MM.1S (cell line): Measurements from ENCODE around the gene STAG3.
"Not testable (repeated sequence)": the region's sequence is repeated elsewhere in the genome, so short reads cannot be mapped to it uniquely, and the experiment has no call there.

Experiments used
- DNase-seq: peaks from one replicate; pipeline ENCODE4 v3.0.0-alpha.2; 2015
- H2AFZ ChIP-seq: fragments of 300-600 bp; sonication (generic); 2 replicates; pipeline ENCODE4 v1.6.0; 2016; ENCODE audit warnings: antibody characterized with exemption, low read length
- H3F3A ChIP-seq: fragments of 300-600 bp; sonication (generic); 2 replicates; pipeline ENCODE4 v1.6.1; 2016; ENCODE audit warnings: mild to moderate bottlenecking, antibody characterized with exemption, low read length, moderate library complexity, mixed read lengths; ENCODE audit not compliant: insufficient read depth
- H3K27ac ChIP-seq: fragments of 300-600 bp; sonication (generic); 2 replicates; pipeline ENCODE4 v1.5.1; 2016; ENCODE audit warnings: mild to moderate bottlenecking, low read length
- H3K27me3 ChIP-seq: fragments of 300-600 bp; sonication (generic); replicated peaks from 2 replicates; pipeline ENCODE4 v1.6.0; 2016; ENCODE audit warnings: low read length; ENCODE audit not compliant: insufficient read depth
- H3K36me3 ChIP-seq: fragments of 300-600 bp; sonication (generic); replicated peaks from 2 replicates; pipeline ENCODE4 v1.6.1; 2016; ENCODE audit warnings: mild to moderate bottlenecking, low read length, mixed read lengths; ENCODE audit not compliant: insufficient read depth
- H3K4me1 ChIP-seq: fragments of 300-600 bp; sonication (generic); 2 replicates; pipeline ENCODE4 v1.6.1; 2016; ENCODE audit warnings: low read length, mixed read lengths
- H3K4me2 ChIP-seq: fragments of 300-600 bp; sonication (generic); 2 replicates; pipeline ENCODE4 v1.6.0; 2016; ENCODE audit warnings: low read depth, low read length
- H3K4me3 ChIP-seq: fragments of 300-600 bp; sonication (generic); 2 replicates; pipeline ENCODE4 v1.5.1; 2016; ENCODE audit warnings: low read length, mixed read lengths
- H3K79me2 ChIP-seq: fragments of 300-600 bp; sonication (generic); 2 replicates; pipeline ENCODE4 v1.6.1; 2016; ENCODE audit warnings: mixed run types, low read length, mixed read lengths
- H3K9ac ChIP-seq: fragments of 300-600 bp; sonication (generic); 2 replicates; pipeline ENCODE4 v1.6.1; 2016; ENCODE audit warnings: low read length, mixed read lengths
- H3K9me2 ChIP-seq: fragments of 300-600 bp; sonication (generic); replicated peaks from 2 replicates; pipeline ENCODE4 v1.6.1; 2016; ENCODE audit warnings: mild to moderate bottlenecking, low read length, mixed read lengths; ENCODE audit not compliant: insufficient read depth
- H3K9me3 ChIP-seq: fragments of 300-600 bp; sonication (generic); replicated peaks from 2 replicates; pipeline ENCODE4 v1.6.1; 2016; ENCODE audit warnings: mild to moderate bottlenecking, low read length, mixed read lengths; ENCODE audit not compliant: insufficient read depth
- H4K20me1 ChIP-seq: fragments of 300-600 bp; sonication (generic); 2 replicates; pipeline ENCODE4 v1.6.1; 2016; ENCODE audit warnings: mild to moderate bottlenecking, low read length, moderate library complexity, mixed read lengths; ENCODE audit not compliant: insufficient read depth
- EZH2 ChIP-seq: fragments of 300-600 bp; sonication (generic); optimal IDR thresholded peaks from 2 replicates; pipeline ENCODE3; 2017; ENCODE audit warnings: low read depth, mild to moderate bottlenecking, antibody characterized with exemption, low read length, mixed read lengths
- EZH2phosphoT487 ChIP-seq: fragments of 300-600 bp; sonication (generic); IDR thresholded peaks from 2 replicates; pipeline ENCODE4 v1.6.1; 2018; ENCODE audit warnings: antibody characterized with exemption, low read length
- TF ChIP-seq, protein P1 (sequence below): fragments of 300-600 bp; sonication (generic); IDR thresholded peaks from 2 replicates; pipeline ENCODE4 v1.5.1; 2016; ENCODE audit warnings: antibody characterized with exemption, low read length, mixed read lengths

Gene STAG3

DNA sequence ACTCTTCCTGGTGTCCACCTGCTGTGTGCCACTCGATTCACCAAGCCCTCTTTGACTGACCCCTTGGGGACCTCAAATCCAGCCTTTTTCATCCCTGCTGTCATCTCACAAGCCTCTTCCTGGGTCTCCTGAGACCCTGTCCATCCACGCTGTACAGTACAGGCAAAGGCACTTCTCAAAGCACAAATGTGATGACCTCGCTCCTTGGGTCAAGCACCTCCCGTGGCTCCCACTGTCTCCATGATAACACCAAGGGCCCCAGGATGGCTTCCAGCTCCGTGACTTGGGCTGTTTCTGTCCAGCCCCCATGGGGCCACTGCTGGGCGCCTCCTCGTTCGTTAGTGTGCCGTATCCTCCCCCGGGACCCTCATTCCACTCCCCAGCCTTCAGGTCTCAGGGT, 70.8 kb downstream of the STAG3 start:
- Histone ChIP-seq H3K9me3 (no peaks in the 10 kb centered on the region), H3K27ac (no peak overlapping the region), H2AFZ (no peak overlapping the region), H3K36me3 (no peaks in the 10 kb centered on the region), H3K4me3 (no peak overlapping the region), H4K20me1 (no peaks in the 10 kb centered on the region), H3K27me3 (no peaks in the 10 kb centered on the region), H3K4me2 (no peak overlapping the region), H3K4me1 (no peaks in the 10 kb centered on the region), H3F3A (no peaks in the 10 kb centered on the region), H3K9ac (no peak overlapping the region), H3K79me2 (peaks cover 4% of the 10 kb centered on the region; the same call in 1 of the 2 replicates), H3K9me2 (no peaks in the 10 kb centered on the region)
- no peak for DNase-seq
- no peak for TF ChIP-seq EZH2
- TF ChIP-seq EZH2phosphoT487: no peak
- TF ChIP-seq, protein P1, sequence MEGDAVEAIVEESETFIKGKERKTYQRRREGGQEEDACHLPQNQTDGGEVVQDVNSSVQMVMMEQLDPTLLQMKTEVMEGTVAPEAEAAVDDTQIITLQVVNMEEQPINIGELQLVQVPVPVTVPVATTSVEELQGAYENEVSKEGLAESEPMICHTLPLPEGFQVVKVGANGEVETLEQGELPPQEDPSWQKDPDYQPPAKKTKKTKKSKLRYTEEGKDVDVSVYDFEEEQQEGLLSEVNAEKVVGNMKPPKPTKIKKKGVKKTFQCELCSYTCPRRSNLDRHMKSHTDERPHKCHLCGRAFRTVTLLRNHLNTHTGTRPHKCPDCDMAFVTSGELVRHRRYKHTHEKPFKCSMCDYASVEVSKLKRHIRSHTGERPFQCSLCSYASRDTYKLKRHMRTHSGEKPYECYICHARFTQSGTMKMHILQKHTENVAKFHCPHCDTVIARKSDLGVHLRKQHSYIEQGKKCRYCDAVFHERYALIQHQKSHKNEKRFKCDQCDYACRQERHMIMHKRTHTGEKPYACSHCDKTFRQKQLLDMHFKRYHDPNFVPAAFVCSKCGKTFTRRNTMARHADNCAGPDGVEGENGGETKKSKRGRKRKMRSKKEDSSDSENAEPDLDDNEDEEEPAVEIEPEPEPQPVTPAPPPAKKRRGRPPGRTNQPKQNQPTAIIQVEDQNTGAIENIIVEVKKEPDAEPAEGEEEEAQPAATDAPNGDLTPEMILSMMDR: no peak

DNA sequence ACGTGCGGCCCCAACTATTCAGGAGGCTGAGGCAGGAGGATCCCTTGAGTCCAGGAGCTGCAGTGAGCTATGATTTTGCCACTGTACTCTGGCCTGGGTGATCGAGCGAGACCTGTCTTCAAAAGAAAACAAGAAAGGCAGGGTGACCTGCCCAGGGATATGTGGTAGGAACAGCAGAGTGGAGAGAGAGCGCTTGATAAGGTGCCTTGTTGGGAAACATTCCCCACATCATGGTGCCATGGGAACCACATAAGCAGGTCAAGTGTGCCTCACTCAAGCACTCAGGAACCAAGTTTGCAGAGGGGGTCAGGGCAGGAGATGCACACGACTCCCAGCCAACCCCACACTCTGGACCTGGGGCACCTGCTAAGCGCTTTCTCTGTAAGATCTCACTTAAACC, 79.3 kb downstream of the STAG3 start:
- Histone ChIP-seq H3K4me1 (no peaks in the 10 kb centered on the region), H2AFZ (no peak overlapping the region), H3K9me3 (no peaks in the 10 kb centered on the region), H3K79me2 (peaks cover 5% of the 10 kb centered on the region; the same call in 1 of the 2 replicates), H3K27ac (no peak overlapping the region), H4K20me1 (no peaks in the 10 kb centered on the region), H3K4me2 (no peak overlapping the region), H3K4me3 (no peak overlapping the region), H3F3A (no peaks in the 10 kb centered on the region), H3K9ac (no peak overlapping the region), H3K36me3 (no peaks in the 10 kb centered on the region), H3K9me2 (no peaks in the 10 kb centered on the region), H3K27me3 (no peaks in the 10 kb centered on the region)
- DNase-seq: no peak
- TF ChIP-seq EZH2 (no peak), EZH2phosphoT487 (no peak)
- TF ChIP-seq, protein P1: no peak

DNA sequence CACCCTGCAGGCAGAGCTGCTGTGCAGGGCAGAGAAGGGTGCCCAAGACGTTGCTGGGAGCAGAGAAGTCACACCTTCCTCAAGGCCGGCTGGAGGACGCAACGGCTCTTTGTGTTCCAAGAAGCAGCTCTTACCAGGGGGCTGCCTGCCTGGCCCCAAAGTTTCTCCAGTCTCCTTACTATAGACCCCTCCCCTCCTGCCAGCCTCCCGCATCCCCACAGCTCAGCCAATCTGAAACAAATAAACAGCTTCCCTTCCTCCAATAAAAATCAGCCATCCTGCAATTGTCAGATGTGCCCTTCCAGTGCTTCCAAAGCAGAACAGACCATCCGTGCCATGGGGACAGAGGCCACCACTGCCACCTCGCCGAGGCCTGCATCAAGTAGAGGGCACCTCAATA, 82.3 kb downstream of the STAG3 start:
- H3K9ac ChIP-seq, H3K36me3 ChIP-seq, H3K9me3 ChIP-seq, H4K20me1 ChIP-seq, H3K27ac ChIP-seq, H3K4me3 ChIP-seq, H3K4me2 ChIP-seq, H3K4me1 ChIP-seq, H3K9me2 ChIP-seq, H3F3A ChIP-seq, DNase-seq, H2AFZ ChIP-seq, H3K27me3 ChIP-seq: not testable (repeated sequence)
- H3K79me2 ChIP-seq: peaks cover 15% of the 10 kb centered on the region; the same call in 1 of the 2 replicates

DNA sequence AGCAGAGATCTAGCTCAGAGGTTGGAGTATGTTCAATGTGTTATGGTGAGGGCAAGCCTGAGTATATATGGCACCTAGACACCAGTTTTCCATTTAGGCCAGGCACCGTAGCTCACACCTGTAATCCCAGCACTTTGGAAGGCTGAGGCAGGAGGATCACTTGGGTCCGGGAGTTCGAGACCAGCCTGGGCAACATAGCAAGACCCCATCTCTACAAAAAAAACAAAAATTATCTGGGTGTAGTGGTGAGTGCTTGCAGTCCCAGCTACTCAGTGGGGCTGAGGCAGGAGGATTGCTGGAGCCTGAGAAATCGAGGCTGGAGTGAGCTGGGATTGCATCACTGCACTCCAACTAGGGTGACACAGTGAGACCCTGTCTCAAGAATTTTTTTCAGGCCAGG, 85.2 kb downstream of the STAG3 start:
- DNase-seq, H3K27me3 ChIP-seq, H3F3A ChIP-seq, H3K36me3 ChIP-seq, H3K27ac ChIP-seq, H3K9ac ChIP-seq, H3K9me2 ChIP-seq, H4K20me1 ChIP-seq, H3K9me3 ChIP-seq, H3K4me1 ChIP-seq, H3K4me3 ChIP-seq, H2AFZ ChIP-seq, H3K4me2 ChIP-seq: not testable (repeated sequence)
- H3K79me2 ChIP-seq: peaks cover 37% of the 10 kb centered on the region
